Measurements from ENCODE around the gene MSANTD7. TPM values are rescaled to one million over a fixed set of nuclear protein-coding genes. Genes with fewer than 3 reads are reported as not detected.

Gene MSANTD7
- total RNA-seq, 2 donors from 2014 or later, result 25.4 to 30.3 TPM

DNA sequence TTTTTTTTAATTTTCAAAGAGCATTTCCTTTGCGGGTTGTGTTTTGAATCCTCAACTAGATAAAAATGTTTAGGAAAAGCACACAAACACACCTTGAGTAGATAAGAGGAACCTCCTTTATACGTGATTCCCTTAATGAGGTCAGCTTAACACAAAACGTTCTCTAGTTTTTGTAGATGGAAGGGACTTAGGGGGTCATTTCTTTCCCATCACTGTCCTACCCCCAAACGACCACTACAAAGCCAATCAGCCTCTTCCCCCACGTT is 41.8 kb downstream of the MSANTD7 start:
- DNase-seq (ENCODE audit: low spot score), result no peak
- Mint-ChIP-seq H3K9me3 (no peaks in the 10 kb centered on the region), H3K36me3 (no peaks in the 10 kb centered on the region), H3K27ac (peak overlapping the region; percentile 84 to 91), H3K27me3 (no peaks in the 10 kb centered on the region), H3K4me1 (ENCODE audit: low read depth in 2 of 2) (peaks cover 14 to 28% of the 10 kb centered on the region in 2 donors), H3K4me3 (peak overlapping the region; percentile 95)
- no peak for ATAC-seq

DNA sequence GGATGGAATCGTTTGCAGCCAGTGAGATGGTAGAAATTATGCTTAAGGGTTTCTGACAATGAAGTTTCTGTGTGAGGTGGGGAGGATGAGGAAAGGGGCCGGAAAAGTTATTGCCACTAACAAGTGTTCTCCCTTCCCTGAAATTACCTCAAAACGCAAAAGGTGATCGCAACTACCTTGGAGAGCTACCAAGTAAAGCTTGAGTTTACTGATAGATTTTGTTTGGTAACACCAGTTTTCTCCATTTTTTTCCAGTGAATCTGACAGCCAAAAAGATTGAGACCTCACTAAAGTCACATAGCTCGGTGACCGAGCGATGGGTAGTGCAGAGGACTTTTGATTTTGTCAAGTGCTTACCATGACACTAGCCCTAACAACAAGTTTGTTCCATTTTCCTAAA is 42.1 kb downstream of the MSANTD7 start:
- H3K36me3 Mint-ChIP-seq, result no peaks in the 10 kb centered on the region
- ATAC-seq (no peak), DNase-seq (ENCODE audit: low spot score) (no peak)
- H3K4me3 Mint-ChIP-seq, result peak overlapping the region; percentile 95
- peak overlapping the region; percentile 84 to 91 for H3K27ac Mint-ChIP-seq
- H3K27me3 Mint-ChIP-seq, result no peaks in the 10 kb centered on the region
- H3K4me1 Mint-ChIP-seq (ENCODE audit: low read depth in 2 of 2), result peaks cover 14 to 28% of the 10 kb centered on the region in 2 donors
- no peaks in the 10 kb centered on the region for H3K9me3 Mint-ChIP-seq

- Mint-ChIP-seq H3K4me1 (ENCODE audit: low read depth in 2 of 2) (peaks cover 3 to 9% of the 10 kb centered on the region in 2 donors), H3K4me3 (no peak overlapping the region), H3K27ac (no peak overlapping the region), H3K36me3 (no peaks in the 10 kb centered on the region), H3K9me3 (no peaks in the 10 kb centered on the region), H3K27me3 (no peaks in the 10 kb centered on the region)
- no peak for ATAC-seq
- DNase-seq (ENCODE audit: low spot score), result no peak
These were observed 46.0 kb downstream of the MSANTD7 start for GRCh38 chr10:14884082-14884481.

Other genes starting within 250 kb of the MSANTD7 start
- gene FAM107B, start 63.4 kb upstream of the MSANTD7 start, total RNA-seq, result 100 to 1,000 TPM; 226 to 255 TPM
- 1 to 10 TPM in 1 of 2 donors, under 1 TPM in 1; 0.48 to 1.0 TPM for gene CDNF, start 269 bp upstream of the MSANTD7 start, total RNA-seq
- 10 to 100 TPM; 30.3 to 32.4 TPM for gene HSPA14, start within 50 bp of the MSANTD7 start, total RNA-seq
- 10 to 100 TPM; 20.4 to 40.5 TPM for gene SUV39H2, start 40.6 kb downstream of the MSANTD7 start, total RNA-seq
- gene DCLRE1C, start 115.8 kb downstream of the MSANTD7 start, total RNA-seq, result 10 to 100 TPM; 24.8 to 37.3 TPM
- not detected for gene MEIG1, start 121.1 kb downstream of the MSANTD7 start, total RNA-seq
- 1 to 10 TPM in 1 of 2 donors, under 1 TPM in 1; 0.89 to 1.2 TPM for gene OLAH, start 205.6 kb downstream of the MSANTD7 start, total RNA-seq